Measurements from ENCODE around the gene RAB6B.

The RAB6B gene

GRCh38 chr3:133827136-133827535 lies 68.5 kb downstream of the RAB6B start:
- Histone ChIP-seq H3K4me2 (ENCODE audit: low read length) (no peak overlapping the region), H3K27me3 (ENCODE audit: control insufficient read depth, insufficient read depth, low read length) (no peaks in the 10 kb centered on the region), H3K9ac (ENCODE audit: low read depth, low read length) (no peak overlapping the region), H3K9me3 (replicated peaks; ENCODE audit: low read length) (no peaks in the 10 kb centered on the region), H3K4me3 (ENCODE audit: low read length) (no peak overlapping the region), H3K36me3 (ENCODE audit: insufficient read depth, low read length) (peaks cover 24% of the 10 kb centered on the region), H3K4me1 (ENCODE audit: control insufficient read depth, insufficient read depth, low read length) (no peaks in the 10 kb centered on the region)

DNA sequence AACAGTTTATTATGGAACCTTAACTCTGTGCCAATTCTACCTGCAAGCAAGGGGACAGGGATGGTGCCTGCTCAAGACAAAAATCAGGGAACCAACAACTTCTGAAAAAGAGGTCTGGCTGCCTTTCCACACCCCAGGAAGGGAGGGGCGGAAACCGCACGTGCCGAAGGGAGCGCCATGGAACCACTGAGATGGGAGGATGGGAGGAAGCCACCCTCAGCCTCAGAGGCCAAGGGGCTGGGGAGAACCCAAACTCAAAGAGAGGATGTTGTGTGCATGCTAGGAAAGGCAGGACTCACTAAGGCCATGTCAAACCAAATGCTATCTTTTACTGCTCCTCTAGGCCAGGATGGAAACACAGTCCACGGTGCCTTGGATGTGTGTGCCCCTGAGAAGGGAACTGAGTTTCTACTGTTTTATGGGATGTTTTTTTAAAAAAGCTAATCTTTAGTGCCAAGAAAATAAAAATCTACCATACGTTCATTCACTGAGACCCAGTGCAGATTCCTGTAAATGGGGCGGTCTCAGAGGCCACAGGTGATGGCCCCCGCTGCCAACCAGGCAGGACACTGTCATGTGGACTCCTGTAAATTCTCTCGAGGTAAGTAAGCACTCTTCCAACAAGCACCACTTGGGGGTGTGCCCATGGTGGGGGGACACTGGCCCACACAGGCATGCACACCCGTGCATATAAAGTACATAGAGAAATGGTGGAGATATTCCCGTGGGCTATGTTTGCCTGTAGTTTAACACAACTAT lies 69.5 kb downstream of the RAB6B start:
- Histone ChIP-seq H3K4me1 (ENCODE audit: control insufficient read depth, insufficient read depth, low read length) (peaks cover 5% of the 10 kb centered on the region), H3K36me3 (ENCODE audit: insufficient read depth, low read length) (peaks cover 33% of the 10 kb centered on the region), H3K9me3 (replicated peaks; ENCODE audit: low read length) (no peaks in the 10 kb centered on the region), H3K4me3 (ENCODE audit: low read length) (no peak overlapping the region), H3K9ac (ENCODE audit: low read depth, low read length) (no peak overlapping the region), H3K4me2 (ENCODE audit: low read length) (no peak overlapping the region), H3K27me3 (ENCODE audit: control insufficient read depth, insufficient read depth, low read length) (no peaks in the 10 kb centered on the region)

DNA sequence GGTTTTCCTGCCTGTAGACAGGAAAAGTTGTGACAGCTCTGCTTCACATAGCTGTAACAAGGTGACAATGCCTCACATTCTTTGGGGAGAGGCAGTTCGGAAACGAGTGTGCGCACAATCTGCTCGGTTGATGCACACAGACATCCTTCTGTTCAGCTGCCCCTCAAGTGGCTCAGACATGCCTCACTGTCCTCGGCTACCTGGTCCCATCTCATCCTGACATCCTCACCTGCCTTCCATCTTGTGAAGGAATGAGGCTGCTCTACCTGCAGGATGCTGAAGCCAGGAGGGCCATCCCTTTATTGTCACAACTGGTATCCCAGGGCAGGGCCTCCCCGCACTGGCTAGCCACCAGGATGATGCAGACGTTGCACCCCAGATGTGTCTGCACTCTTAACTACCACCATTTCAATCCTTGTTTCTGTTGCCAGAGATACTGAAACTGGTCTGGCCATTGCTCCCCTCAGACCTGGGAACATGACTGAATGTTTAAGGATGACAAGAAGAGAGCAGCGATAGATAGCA lies 70.7 kb downstream of the RAB6B start:
- Histone ChIP-seq H3K4me2 (ENCODE audit: low read length) (no peak overlapping the region), H3K27me3 (ENCODE audit: control insufficient read depth, insufficient read depth, low read length) (no peaks in the 10 kb centered on the region), H3K9me3 (replicated peaks; ENCODE audit: low read length) (no peaks in the 10 kb centered on the region), H3K36me3 (ENCODE audit: insufficient read depth, low read length) (peaks cover 45% of the 10 kb centered on the region), H3K9ac (ENCODE audit: low read depth, low read length) (no peak overlapping the region), H3K4me1 (ENCODE audit: control insufficient read depth, insufficient read depth, low read length) (peaks cover 5% of the 10 kb centered on the region), H3K4me3 (ENCODE audit: low read length) (no peak overlapping the region)

DNA sequence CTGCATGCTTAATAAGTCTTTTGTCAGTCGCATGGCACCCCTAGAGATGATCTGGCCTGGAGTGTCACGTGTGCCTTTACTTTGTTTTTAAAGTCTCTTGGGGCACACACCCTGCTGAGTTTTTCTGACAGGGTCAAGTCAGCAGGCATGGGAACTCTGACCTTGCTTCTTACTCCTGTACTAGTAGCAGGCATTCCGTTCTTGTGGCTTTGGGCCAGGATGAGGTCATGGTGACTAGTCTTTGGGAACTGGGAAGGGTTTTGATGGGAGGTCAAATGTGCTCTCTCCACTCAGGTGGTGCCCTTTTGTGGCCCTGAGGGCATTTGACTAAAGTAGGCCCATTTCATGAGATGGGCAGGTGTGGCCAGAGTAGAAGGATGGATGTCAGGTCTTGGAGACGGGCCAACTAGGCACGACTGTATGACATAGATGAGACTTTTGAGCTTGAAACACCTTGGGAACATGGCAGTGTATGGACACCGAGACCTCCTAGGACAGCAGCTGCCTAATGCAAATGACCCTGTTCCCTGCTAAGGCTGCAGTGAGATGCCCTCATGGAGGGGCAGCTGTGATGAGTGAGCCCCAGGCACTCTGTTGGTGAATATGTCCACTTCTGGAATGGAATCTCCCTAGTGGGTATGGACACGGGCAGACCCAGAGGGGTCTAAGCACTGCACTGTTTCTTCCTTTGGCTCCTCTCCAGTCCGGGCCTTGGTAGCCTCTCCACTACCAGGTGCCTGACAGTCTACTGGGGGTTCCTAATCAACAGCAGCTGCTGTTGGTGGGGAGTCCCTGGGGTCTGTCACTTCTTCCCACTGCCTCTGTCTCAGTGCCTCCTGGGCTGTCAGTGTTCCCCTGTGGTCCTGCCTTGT lies 73.7 kb downstream of the RAB6B start:
- no peak overlapping the region for H3K4me3 ChIP-seq (ENCODE audit: low read length)
- no peak overlapping the region for H3K4me2 ChIP-seq (ENCODE audit: low read length)
- no peaks in the 10 kb centered on the region for H3K27me3 ChIP-seq (ENCODE audit: control insufficient read depth, insufficient read depth, low read length)
- peaks cover 5% of the 10 kb centered on the region for H3K4me1 ChIP-seq (ENCODE audit: control insufficient read depth, insufficient read depth, low read length)
- peaks cover 64% of the 10 kb centered on the region for H3K36me3 ChIP-seq (ENCODE audit: insufficient read depth, low read length)
- H3K9me3 ChIP-seq (replicated peaks; ENCODE audit: low read length): no peaks in the 10 kb centered on the region
- no peak overlapping the region for H3K9ac ChIP-seq (ENCODE audit: low read depth, low read length)

DNA sequence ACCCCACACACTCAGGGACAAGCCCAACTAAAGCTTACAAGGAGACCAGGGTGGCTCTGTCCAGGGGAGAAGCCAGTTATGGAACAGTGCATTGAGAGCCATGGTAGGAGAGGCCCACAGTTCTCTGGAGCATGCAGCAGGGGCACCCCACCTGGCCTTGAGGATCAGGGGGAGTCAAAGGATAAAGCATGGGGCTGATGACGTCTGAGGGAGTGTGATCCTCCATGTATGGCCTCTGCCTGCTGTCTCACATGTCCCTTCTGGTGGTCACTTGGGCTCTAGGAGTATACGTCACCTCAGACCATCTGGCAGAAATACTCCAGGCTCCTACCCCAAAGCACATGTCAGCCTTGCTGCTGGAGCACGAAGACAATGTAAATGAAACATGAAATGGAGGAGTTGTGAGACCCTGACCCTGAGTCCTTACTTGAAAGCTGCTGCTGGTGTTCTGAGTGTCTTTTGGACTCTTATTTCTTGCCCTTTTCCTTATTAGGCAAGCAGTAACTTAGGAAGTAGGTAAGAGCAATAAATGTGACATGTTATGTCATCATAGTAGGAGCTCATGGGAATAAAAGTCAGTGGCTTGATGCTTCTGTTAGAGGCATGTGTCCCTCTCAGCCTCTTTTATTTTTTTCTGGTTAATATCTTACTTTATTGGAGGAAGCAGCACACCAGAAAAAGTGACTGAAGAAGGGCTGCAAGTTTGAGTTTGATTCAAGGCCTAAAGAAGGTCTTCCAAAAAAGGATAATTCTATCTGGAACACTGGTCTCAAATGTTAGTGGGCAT lies 74.6 kb downstream of the RAB6B start:
- H3K36me3 ChIP-seq (ENCODE audit: insufficient read depth, low read length): peaks cover 73% of the 10 kb centered on the region
- H3K4me3 ChIP-seq (ENCODE audit: low read length): no peak overlapping the region
- H3K27me3 ChIP-seq (ENCODE audit: control insufficient read depth, insufficient read depth, low read length): no peaks in the 10 kb centered on the region
- H3K4me1 ChIP-seq (ENCODE audit: control insufficient read depth, insufficient read depth, low read length): peaks cover 5% of the 10 kb centered on the region
- H3K4me2 ChIP-seq (ENCODE audit: low read length): no peak overlapping the region
- H3K9ac ChIP-seq (ENCODE audit: low read depth, low read length): no peak overlapping the region
- no peaks in the 10 kb centered on the region for H3K9me3 ChIP-seq (replicated peaks; ENCODE audit: low read length)

DNA sequence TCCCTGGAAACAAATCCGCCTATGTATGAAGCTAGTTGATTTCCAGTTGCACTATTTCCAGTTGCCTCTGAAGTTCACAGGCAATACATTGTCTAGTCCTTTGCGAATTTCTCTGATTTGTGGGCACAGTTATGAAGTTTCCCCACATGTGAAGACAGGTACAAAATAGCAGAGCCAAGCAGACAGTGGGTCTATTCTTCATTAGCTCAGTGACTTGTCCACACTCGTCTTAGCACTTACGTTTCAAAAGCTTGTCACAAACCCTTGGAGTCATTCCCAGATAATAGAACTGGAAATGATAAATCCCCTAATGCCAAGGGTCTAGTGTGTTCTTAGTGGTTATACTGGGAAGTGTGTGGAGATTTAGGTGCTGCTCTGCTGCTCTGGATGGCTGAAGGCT lies 75.6 kb downstream of the RAB6B start:
- no peaks in the 10 kb centered on the region for H3K27me3 ChIP-seq (ENCODE audit: control insufficient read depth, insufficient read depth, low read length)
- H3K9me3 ChIP-seq (replicated peaks; ENCODE audit: low read length): no peaks in the 10 kb centered on the region
- H3K4me3 ChIP-seq (ENCODE audit: low read length): no peak overlapping the region
- peaks cover 82% of the 10 kb centered on the region for H3K36me3 ChIP-seq (ENCODE audit: insufficient read depth, low read length)
- no peak overlapping the region for H3K4me2 ChIP-seq (ENCODE audit: low read length)
- H3K4me1 ChIP-seq (ENCODE audit: control insufficient read depth, insufficient read depth, low read length): peaks cover 5% of the 10 kb centered on the region
- no peak overlapping the region for H3K9ac ChIP-seq (ENCODE audit: low read depth, low read length)

GRCh38 chr3:133815386-133815785 lies 80.3 kb downstream of the RAB6B start:
- H3K36me3 ChIP-seq (ENCODE audit: insufficient read depth, low read length): peaks cover 63% of the 10 kb centered on the region
- no peak overlapping the region for H3K4me2 ChIP-seq (ENCODE audit: low read length)
- no peak overlapping the region for H3K9ac ChIP-seq (ENCODE audit: low read depth, low read length)
- H3K4me3 ChIP-seq (ENCODE audit: low read length): no peak overlapping the region
- H3K9me3 ChIP-seq (replicated peaks; ENCODE audit: low read length): no peaks in the 10 kb centered on the region
- no peaks in the 10 kb centered on the region for H3K27me3 ChIP-seq (ENCODE audit: control insufficient read depth, insufficient read depth, low read length)
- H3K4me1 ChIP-seq (ENCODE audit: control insufficient read depth, insufficient read depth, low read length): no peaks in the 10 kb centered on the region

- Histone ChIP-seq H3K4me1 (ENCODE audit: control insufficient read depth, insufficient read depth, low read length) (no peaks in the 10 kb centered on the region), H3K4me2 (ENCODE audit: low read length) (no peak overlapping the region), H3K27me3 (ENCODE audit: control insufficient read depth, insufficient read depth, low read length) (no peaks in the 10 kb centered on the region), H3K36me3 (ENCODE audit: insufficient read depth, low read length) (peaks cover 57% of the 10 kb centered on the region), H3K9ac (ENCODE audit: low read depth, low read length) (no peak overlapping the region), H3K9me3 (replicated peaks; ENCODE audit: low read length) (no peaks in the 10 kb centered on the region), H3K4me3 (ENCODE audit: low read length) (no peak overlapping the region)
Observed at GRCh38 chr3:133812872-133813271, 82.8 kb downstream of the RAB6B start.

DNA sequence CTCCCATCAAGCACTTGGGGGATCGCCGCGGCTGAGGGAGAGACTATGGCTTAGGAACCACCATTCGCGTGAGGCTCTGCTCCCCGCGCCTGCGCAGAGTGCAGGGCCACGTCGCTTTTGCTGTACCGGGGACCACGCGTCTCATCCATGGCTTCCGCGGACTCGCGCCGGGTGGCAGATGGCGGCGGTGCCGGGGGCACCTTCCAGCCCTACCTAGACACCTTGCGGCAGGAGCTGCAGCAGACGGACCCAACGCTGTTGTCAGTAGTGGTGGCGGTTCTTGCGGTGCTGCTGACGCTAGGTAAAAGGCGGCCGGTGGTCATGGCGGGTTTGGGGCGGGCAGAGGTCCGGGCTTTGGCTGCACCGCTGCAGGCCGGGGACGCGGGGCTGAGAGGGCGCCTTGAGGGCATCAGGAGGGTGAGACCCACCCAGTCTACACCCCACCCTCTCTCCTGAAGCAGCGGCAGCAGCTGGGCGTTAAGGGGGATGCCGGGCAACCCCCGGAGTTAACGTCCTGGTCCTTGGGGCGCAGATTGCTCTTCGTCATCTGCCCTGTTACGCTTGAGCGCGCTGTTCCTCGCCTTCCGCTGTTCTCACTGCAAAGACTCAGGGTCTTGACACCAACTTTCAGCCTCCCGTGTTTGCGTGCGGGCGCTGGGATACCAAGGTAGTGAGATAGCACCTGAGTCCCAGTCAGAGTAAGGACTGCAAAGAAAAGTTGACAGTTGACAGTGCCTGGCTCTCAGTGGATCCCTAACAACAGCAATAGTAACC lies 89.8 kb downstream of the RAB6B start, which contains the start of gene SRPRB:
Gene SRPRB (plus strand): TSS at position 114 of the 774 bp plus-strand sequence. CDS start 34 bp downstream, at position 148.
- Histone ChIP-seq H3K27me3 (ENCODE audit: control insufficient read depth, insufficient read depth, low read length) (peaks cover 4% of the 10 kb centered on the region), H3K9ac (ENCODE audit: low read depth, low read length) (peak within 1 kb of the TSS; percentile 83), H3K4me3 (ENCODE audit: low read length) (peak within 1 kb of the TSS; percentile 98), H3K4me2 (ENCODE audit: low read length) (peak within 1 kb of the TSS; percentile 96), H3K9me3 (replicated peaks; ENCODE audit: low read length) (no peaks in the 10 kb centered on the region), H3K4me1 (ENCODE audit: control insufficient read depth, insufficient read depth, low read length) (peaks cover 4% of the 10 kb centered on the region), H3K36me3 (ENCODE audit: insufficient read depth, low read length) (peaks cover 18% of the 10 kb centered on the region)

DNA sequence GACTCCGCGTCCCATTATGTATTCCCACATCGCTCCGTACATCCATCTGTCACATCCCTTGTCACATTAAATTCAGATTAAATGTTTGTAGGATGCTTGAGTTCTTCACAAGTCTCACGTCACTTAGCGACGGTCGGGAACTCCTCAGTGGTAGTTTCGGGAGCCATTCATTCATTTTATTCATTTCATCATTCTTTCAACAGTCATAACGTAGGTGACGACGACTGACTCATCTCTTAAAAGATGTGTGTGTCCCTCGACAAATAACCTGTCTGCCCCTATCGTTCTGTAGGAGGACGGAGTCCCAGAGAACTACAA lies 90.3 kb downstream of the RAB6B start:
- peaks cover 14% of the 10 kb centered on the region for H3K36me3 ChIP-seq (ENCODE audit: insufficient read depth, low read length)
- peak overlapping the region; percentile 98 for H3K4me3 ChIP-seq (ENCODE audit: low read length)
- H3K9ac ChIP-seq (ENCODE audit: low read depth, low read length): no peak overlapping the region
- H3K27me3 ChIP-seq (ENCODE audit: control insufficient read depth, insufficient read depth, low read length): peaks cover 4% of the 10 kb centered on the region
- no peaks in the 10 kb centered on the region for H3K9me3 ChIP-seq (replicated peaks; ENCODE audit: low read length)
- peaks cover 4% of the 10 kb centered on the region for H3K4me1 ChIP-seq (ENCODE audit: control insufficient read depth, insufficient read depth, low read length)
- H3K4me2 ChIP-seq (ENCODE audit: low read length): peak overlapping the region; percentile 96

Data from skeletal muscle satellite cell (primary cell).